Stimulated activated CD8-positive, alpha-beta memory T cell treated with anti-CD3 and anti-CD28 coated beads, Interleukin-4, amount 100 ng/mL, for 1 hour (primary cell): ENCODE data around the gene NLGN4X.

ENCODE experiments used
- DNase-seq, 2 donors: peaks; one replicate each; pipeline ENCODE4 v3.0.0-alpha.2; 2020; ENCODE audit warnings: low read depth in 2 of 2, low spot score in 1 of 2

Gene NLGN4X

DNA sequence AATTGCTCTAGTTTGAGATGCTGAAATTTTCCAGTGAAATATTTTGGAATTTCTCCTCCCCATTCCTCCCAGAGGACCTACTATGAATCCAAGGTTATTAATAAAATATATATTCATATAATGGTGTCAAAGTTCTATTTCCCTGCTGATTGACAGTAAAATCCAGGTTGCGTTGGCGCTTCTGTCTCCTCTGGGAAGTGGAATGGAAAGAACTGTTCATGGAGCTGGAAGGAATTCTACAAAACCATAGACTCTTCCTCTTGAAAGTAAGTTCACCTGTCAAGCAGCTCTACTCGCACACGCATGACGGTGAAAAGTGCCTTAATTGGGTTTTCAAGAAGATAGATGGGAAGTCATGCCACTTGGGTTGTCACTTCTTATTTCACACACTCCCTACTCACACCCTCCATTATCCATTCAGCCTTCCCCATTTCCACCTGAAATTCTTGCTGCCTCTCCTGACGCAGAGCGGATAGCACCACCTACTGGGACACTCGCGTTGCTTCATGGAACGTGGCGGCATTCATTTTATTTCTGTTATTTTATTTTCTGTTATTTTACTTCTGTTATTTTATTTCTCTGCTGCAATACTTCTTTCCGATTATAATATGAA is 351.6 kb downstream of the NLGN4X start:
- no peak for DNase-seq

DNA sequence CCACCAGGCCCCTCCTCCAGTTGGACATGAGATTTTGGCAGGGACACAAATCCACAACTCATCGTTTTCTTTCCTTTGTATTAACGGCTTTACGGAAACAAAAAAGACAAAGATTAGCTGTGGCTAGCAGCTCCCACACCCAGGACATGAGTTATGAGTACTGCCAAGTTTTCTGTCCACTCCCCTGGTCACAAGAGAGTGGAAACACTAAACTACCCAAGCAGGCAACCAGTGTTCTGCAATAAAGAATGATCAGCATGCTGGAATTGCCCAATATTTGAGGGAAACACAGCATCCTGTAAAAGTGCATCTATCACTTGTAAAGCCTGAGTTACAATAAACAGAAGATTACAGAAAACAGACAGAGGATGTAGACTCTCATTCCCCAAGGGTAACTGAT is 358.4 kb downstream of the NLGN4X start:
- no peak for DNase-seq

DNA sequence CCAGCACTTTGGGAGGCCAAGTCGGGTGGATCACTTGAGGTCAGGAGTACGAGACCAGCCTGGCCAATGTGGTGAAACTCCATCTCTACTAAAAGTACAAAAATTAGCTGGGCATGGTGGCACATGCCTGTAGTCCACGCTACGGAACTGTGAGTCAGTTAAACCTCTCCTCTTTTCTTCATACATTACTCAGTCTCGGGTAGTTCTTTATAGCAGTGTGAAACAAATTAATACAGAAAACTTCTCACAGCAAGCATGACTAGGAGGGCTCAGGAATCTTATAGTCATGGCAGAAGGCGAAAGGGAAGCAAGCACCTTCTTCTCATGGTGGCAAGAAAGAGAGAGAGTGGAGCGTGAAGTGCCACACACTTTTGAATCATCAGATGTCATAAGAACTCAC is 358.9 kb downstream of the NLGN4X start:
- no peak for DNase-seq

DNA sequence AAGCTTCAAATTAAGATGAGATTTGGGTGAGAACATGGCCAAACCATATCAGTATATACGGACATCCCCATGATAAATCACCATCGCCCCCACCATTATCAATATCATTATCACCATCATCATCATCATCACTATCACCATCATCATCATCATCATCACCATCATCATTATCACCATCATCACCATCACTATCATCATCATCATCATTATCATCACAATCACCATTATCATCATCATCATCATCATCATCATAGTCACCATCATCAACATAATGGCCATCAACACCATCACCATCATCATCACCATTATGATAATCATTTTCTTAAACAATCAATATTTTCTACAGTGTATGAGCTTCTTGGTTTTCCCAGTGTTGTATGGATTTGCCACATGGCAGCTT is 360.9 kb downstream of the NLGN4X start:
- DNase-seq = no peak

DNA sequence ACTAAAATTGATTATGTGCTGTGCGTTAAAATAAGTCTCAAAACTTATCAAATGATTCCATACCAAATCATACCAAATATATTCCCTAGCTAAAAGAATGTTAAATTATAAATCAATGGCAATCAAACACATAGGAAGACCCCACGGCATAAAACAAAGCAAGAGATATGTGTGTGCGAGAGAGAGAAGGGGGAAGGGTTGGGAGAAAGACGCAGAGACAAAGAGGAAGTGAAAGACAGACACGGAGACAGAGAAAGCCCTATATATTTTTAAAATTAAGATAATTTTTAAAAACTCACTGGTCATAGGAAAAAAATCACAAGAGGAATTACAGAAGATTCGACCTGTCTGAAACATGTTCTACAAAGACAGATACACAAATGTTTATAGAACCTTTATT is 371.4 kb downstream of the NLGN4X start:
- no peak for DNase-seq

GRCh38 chrX:5852941-5853340 is 375.7 kb downstream of the NLGN4X start:
- no peak for DNase-seq

- DNase-seq = no peak
Observed at GRCh38 chrX:5842601-5843000, 386.1 kb downstream of the NLGN4X start.
